Keratinocyte (primary cell): ENCODE measurements around the gene ZNFX1.

Experiments
- EZH2 ChIP-seq: IDR thresholded peaks from one replicate; pipeline ENCODE4 v1.6.1; 2012; ENCODE audit warnings: inconsistent platforms, mild to moderate bottlenecking, low read length, moderate library complexity
- TF ChIP-seq, protein P1 (sequence below), 3 experiments: IDR thresholded peaks in 1 of 3; conservative IDR thresholded peaks in 1 of 3; optimal IDR thresholded peaks in 1 of 3; 2 replicates in 2 of 3; 3 replicates in 1 of 3; pipeline versions ENCODE3 to v1.5.1; 2011; ENCODE audit warnings: low read length in 3 of 3, mild to moderate bottlenecking in 3 of 3, moderate library complexity in 2 of 3, control low read depth in 1 of 3, inconsistent platforms in 1 of 3; ENCODE audit not compliant: insufficient read depth in 2 of 3; ENCODE audit errors: extremely low read depth in 1 of 3

DNA sequence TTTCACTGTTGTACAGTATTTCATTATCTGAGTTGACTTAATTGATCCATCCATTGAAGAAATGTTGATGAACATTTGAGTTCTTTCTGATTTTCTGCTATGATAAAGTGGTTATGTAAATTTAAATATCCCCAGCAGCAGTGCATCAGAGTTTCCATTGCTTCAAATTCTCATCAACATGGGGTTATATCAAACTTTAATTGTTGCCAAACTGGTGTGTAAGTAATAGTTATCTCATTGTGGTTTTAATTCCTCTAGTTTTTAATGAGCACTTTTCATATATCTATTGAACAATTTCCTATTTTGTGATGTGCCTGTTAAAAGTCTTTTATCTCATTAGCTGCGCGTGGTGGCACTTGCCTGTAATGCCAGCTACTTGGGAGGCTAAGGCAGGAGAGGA lies 18.1 kb downstream of the ZNFX1 start:
- TF ChIP-seq EZH2 = no peak
- TF ChIP-seq, protein P1, sequence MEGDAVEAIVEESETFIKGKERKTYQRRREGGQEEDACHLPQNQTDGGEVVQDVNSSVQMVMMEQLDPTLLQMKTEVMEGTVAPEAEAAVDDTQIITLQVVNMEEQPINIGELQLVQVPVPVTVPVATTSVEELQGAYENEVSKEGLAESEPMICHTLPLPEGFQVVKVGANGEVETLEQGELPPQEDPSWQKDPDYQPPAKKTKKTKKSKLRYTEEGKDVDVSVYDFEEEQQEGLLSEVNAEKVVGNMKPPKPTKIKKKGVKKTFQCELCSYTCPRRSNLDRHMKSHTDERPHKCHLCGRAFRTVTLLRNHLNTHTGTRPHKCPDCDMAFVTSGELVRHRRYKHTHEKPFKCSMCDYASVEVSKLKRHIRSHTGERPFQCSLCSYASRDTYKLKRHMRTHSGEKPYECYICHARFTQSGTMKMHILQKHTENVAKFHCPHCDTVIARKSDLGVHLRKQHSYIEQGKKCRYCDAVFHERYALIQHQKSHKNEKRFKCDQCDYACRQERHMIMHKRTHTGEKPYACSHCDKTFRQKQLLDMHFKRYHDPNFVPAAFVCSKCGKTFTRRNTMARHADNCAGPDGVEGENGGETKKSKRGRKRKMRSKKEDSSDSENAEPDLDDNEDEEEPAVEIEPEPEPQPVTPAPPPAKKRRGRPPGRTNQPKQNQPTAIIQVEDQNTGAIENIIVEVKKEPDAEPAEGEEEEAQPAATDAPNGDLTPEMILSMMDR (optimal IDR thresholded peaks at IDR 0.05 in 1 of 3, IDR thresholded peaks at IDR 0.05 in 1 of 3, conservative IDR thresholded peaks at IDR 0.05 in 1 of 3; ENCODE audit: extremely low read depth in 1 of 3, insufficient read depth in 2 of 3, low read length in 3 of 3) = no peak
